Measurements from ENCODE around the gene LRIG1.

DNA sequence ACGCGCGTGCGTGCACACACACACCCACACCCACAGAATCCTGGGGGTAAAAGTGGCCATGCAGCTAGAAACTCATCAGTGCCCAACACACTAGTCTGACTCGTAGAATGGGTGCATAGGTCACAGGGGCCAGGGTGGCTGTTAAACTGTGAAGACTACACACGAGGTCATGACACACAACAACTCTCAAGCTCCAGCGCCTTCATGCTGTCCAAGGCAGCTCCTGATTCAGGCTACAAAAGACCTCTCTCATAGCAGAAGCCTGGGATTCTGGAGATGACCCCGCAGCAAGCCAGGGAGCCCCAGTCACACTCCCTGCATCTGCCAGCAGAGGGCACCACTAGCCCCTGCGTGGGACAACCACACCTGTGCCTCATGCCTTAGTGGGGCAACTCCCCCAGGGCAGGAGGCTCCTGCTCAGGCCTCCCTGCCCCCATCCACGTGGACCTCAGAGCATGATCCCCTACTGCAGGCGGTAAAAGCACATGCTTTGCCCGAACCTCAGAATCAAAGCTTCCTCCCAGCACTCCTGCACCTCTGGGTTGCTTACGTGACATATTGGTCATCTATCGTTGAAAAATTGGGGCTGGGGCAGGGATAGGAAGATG is 93.1 kb downstream of the LRIG1 start:
- TF ChIP-seq POLR2A (IDR thresholded peaks at IDR 0.05) = no peak
- TF ChIP-seq, protein P1, sequence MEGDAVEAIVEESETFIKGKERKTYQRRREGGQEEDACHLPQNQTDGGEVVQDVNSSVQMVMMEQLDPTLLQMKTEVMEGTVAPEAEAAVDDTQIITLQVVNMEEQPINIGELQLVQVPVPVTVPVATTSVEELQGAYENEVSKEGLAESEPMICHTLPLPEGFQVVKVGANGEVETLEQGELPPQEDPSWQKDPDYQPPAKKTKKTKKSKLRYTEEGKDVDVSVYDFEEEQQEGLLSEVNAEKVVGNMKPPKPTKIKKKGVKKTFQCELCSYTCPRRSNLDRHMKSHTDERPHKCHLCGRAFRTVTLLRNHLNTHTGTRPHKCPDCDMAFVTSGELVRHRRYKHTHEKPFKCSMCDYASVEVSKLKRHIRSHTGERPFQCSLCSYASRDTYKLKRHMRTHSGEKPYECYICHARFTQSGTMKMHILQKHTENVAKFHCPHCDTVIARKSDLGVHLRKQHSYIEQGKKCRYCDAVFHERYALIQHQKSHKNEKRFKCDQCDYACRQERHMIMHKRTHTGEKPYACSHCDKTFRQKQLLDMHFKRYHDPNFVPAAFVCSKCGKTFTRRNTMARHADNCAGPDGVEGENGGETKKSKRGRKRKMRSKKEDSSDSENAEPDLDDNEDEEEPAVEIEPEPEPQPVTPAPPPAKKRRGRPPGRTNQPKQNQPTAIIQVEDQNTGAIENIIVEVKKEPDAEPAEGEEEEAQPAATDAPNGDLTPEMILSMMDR (IDR thresholded peaks at IDR 0.05) = peak; percentile 87 to 96 (median 91)
